MCF 10A (cell line): ENCODE results near the gene PLA2G12A. TPM values are rescaled to one million over a fixed set of nuclear protein-coding genes. Genes with fewer than 3 reads are reported as not detected.

Source experiments
- BruUV-seq: library from RNA; stranded (reverse); fragments of 400-500 nt; replicated peaks from 2 replicates; lab custom pipeline; 2021; lab: Mats Ljungman, UMichigan
- CTCF ChIA-PET: fragments of 300-600 bp; sonication (Branson Sonifier 250); formaldehyde crosslinking; extraction: SDS; loops from one replicate; lab custom pipeline; 2021; ENCODE audit warnings: antibody characterized with exemption, inconsistent platforms; lab: Yijun Ruan, JAX
- POLR2A ChIA-PET: fragments of 300-600, 350-650 bp; sonication (Branson Sonifier 250); formaldehyde crosslinking; extraction: SDS; loops from one replicate; lab custom pipeline; 2020; ENCODE audit warnings: antibody characterized with exemption, inconsistent platforms; lab: Yijun Ruan, JAX
- DNase-seq: peaks from one replicate; pipeline ENCODE4 v3.0.0-alpha.2; 2018; ENCODE audit not compliant: unreplicated experiment
- H3K27ac Mint-ChIP-seq: one replicate; pipeline ENCODE4 v1.8.0; 2022; ENCODE audit warnings: mild to moderate bottlenecking, low read depth, mixed read lengths; ENCODE audit not compliant: unreplicated experiment
- H3K27me3 Mint-ChIP-seq: one replicate; pipeline ENCODE4 v1.8.0; 2022; ENCODE audit warnings: mixed read lengths; ENCODE audit not compliant: insufficient read depth, unreplicated experiment
- H3K36me3 Mint-ChIP-seq: one replicate; pipeline ENCODE4 v1.8.0; 2022; ENCODE audit warnings: mild to moderate bottlenecking, moderate library complexity, mixed read lengths; ENCODE audit not compliant: insufficient read depth, unreplicated experiment
- H3K4me1 Mint-ChIP-seq: one replicate; pipeline ENCODE4 v1.8.0; 2022; ENCODE audit warnings: mixed read lengths; ENCODE audit not compliant: insufficient read depth, unreplicated experiment
- H3K4me3 Mint-ChIP-seq: one replicate; pipeline ENCODE4 v1.8.0; 2022; ENCODE audit warnings: mild to moderate bottlenecking, moderate library complexity, mixed read lengths; ENCODE audit not compliant: unreplicated experiment
- H3K9me3 Mint-ChIP-seq: one replicate; pipeline ENCODE4 v1.8.0; 2022; ENCODE audit warnings: mixed read lengths; ENCODE audit not compliant: unreplicated experiment
- CTCF ChIP-seq: fragments of 200-600 bp; IDR thresholded peaks from one replicate; pipeline ENCODE4 v1.8.0; 2022; ENCODE audit warnings: antibody characterized with exemption, mild to moderate bottlenecking; ENCODE audit not compliant: unreplicated experiment
- intact Hi-C: fragments of 100-400 bp; cut with micrococcal nuclease; formaldehyde crosslinking; loops from 2 replicates; pipeline ENCODE4 v1.14.1; 2022
- total RNA-seq: library from RNA; stranded (reverse); gene quantifications from 2 replicates; pipeline ENCODE4 v1.2.3, GENCODE V29; 2022

The PLA2G12A gene
- total RNA-seq, 1 experiment from 2014 or later, result 52.4 TPM

- peak overlapping the region; percentile 52 for H3K27ac Mint-ChIP-seq
- CTCF ChIA-PET, result interaction anchor here (0.5 to 0.6 kb wide), 3 partner anchors 117 to 230 kb away, joined by 3 read pairs; no protein-coding TSS in a partner anchor
- BruUV-seq, result no TSS peak
- intact Hi-C loops, result loop anchor here (1.0 kb wide), 1 partner anchor 26 kb away; the partner anchor contains the start of gene CASP6
- peak; percentile 37 for DNase-seq
- H3K4me3 Mint-ChIP-seq, result peak overlapping the region; percentile 88
- no peaks in the 10 kb centered on the region for H3K9me3 Mint-ChIP-seq
- no peaks in the 10 kb centered on the region for H3K27me3 Mint-ChIP-seq
- no peak for TF ChIP-seq CTCF
- H3K4me1 Mint-ChIP-seq, result peaks cover 18% of the 10 kb centered on the region
- POLR2A ChIA-PET, result interaction anchor here (0.6 to 3.4 kb wide), 14 partner anchors 8 to 1040 kb away, joined by 3 to 39 read pairs (median 4); partner anchors contain the start of genes CASP6, GAR1, MCUB and SEC24B
- H3K36me3 Mint-ChIP-seq, result peaks cover 6% of the 10 kb centered on the region
Observed at GRCh38 chr4:109729117-109729717, 653 bp downstream of the PLA2G12A start.

DNA sequence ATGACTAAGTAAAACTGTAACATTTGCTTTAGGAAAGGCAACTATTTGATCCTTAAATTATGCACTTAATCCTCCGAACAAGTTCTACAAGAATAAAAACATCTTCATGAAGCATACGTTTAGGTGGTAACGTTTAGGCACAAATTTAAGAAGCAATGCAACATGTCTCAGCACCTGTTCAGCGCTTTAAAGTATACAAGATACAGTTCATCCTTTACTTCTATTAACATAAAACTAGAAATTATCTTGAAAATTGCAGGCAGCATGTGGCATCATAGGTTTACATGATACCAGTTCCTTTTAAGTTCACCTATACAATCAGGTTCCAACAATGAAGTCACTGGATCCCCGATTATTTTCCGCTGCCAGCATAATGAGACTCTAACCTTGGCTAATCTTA, 1.5 kb downstream of the PLA2G12A start:
- H3K4me1 Mint-ChIP-seq, result peaks cover 18% of the 10 kb centered on the region
- peaks cover 7% of the 10 kb centered on the region for H3K36me3 Mint-ChIP-seq
- H3K9me3 Mint-ChIP-seq, result no peaks in the 10 kb centered on the region
- TF ChIP-seq CTCF, result no peak
- no TSS peak for BruUV-seq
- no peak for DNase-seq
- POLR2A ChIA-PET, result interaction anchor here (0.7 to 2.9 kb wide), 8 partner anchors 16 to 1039 kb away, joined by 3 to 39 read pairs (median 6); partner anchors contain the start of genes CASP6 and MCUB
- H3K27me3 Mint-ChIP-seq, result no peaks in the 10 kb centered on the region
- intact Hi-C loops, result no loop called here
- peak overlapping the region; percentile 52 for H3K27ac Mint-ChIP-seq
- H3K4me3 Mint-ChIP-seq, result peak overlapping the region; percentile 88
- CTCF ChIA-PET, result no interaction called here

GRCh38 chr4:109723110-109723509, 6.8 kb downstream of the PLA2G12A start:
- no TSS peak for BruUV-seq
- H3K27ac Mint-ChIP-seq, result no peak overlapping the region
- H3K9me3 Mint-ChIP-seq, result peaks cover 7% of the 10 kb centered on the region
- no peaks in the 10 kb centered on the region for H3K27me3 Mint-ChIP-seq
- H3K4me1 Mint-ChIP-seq, result peaks cover 25% of the 10 kb centered on the region
- no peak for TF ChIP-seq CTCF
- CTCF ChIA-PET, result no interaction called here
- no peak overlapping the region for H3K4me3 Mint-ChIP-seq
- intact Hi-C loops, result no loop called here
- H3K36me3 Mint-ChIP-seq, result peaks cover 7% of the 10 kb centered on the region
- DNase-seq, result no peak
- POLR2A ChIA-PET, result no interaction called here

DNA sequence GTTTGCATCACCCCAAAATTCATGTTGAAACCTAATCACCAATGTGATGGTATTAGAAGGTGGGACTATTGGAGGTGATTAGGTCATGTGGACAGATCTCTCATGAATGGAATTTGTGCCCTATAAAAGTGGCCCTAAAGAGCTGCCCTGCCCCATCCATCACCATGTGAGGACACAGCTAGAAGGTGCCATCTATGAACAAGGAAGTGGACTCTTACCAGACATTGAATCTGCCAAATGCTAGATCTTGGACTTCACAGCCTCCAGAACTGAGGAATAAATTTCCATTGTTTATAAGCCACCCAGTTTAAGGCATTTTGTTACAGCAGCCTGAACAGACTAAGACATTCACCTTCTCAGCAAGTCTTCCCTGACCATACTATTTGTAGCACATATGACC, 7.5 kb downstream of the PLA2G12A start:
- TF ChIP-seq CTCF, result no peak
- H3K4me1 Mint-ChIP-seq, result peaks cover 19% of the 10 kb centered on the region
- H3K4me3 Mint-ChIP-seq, result no peak overlapping the region
- peaks cover 7% of the 10 kb centered on the region for H3K36me3 Mint-ChIP-seq
- CTCF ChIA-PET, result no interaction called here
- no peaks in the 10 kb centered on the region for H3K27me3 Mint-ChIP-seq
- BruUV-seq, result no TSS peak
- POLR2A ChIA-PET, result no interaction called here
- intact Hi-C loops, result no loop called here
- H3K9me3 Mint-ChIP-seq, result peaks cover 7% of the 10 kb centered on the region
- no peak for DNase-seq
- H3K27ac Mint-ChIP-seq, result no peak overlapping the region
